ENCODE results near the gene DAB2. TPM values are rescaled to one million over a fixed set of nuclear protein-coding genes. Genes with fewer than 3 reads are reported as not detected.

Gene DAB2
- total and polyA plus RNA-seq, 2 experiments from 2014 or later = 8.7 to 11.4 TPM

DNA sequence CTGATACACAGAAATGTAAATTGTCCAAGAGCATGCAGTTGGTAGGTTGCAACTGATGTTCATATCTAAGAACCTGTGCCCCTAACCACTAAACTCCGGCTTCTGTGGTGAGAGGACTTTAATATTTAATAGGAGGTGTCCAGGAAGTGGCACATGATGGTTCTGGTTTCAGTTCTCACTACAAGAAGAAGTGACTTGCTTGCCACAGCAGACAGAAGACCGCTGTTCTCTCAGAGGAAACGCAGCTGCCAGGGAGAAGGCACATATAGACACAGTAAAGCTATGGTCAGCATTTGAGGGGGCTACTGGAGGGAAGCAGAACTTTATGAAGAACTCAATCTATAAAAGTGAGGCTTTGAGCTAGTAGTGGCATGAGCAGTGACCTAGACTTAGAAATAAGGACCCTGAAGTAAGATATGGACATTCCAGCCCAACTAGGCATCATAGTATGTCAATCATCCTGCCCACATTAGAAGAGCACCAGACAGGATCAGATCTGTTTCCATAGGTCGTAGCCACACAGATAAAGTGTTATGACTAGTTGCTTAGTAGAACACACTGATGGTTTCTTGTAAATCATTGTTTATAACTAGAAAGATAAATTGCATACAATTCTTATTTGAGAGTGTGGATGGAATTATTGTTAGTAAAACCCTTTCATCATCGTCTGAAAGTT is 36.4 kb upstream of the DAB2 start:
- Histone ChIP-seq H3K4me1 (ENCODE audit: low read depth) (no peaks in the 10 kb centered on the region), H3K9me3 (ENCODE audit: low read depth) (no peaks in the 10 kb centered on the region), H3K36me3 (no peaks in the 10 kb centered on the region), H3K27me3 (no peaks in the 10 kb centered on the region), H3K27ac (no peak overlapping the region), H3K4me3 (no peak overlapping the region)
- no peak for DNase-seq (ENCODE audit: low read depth in 1 of 2, low spot score in 1 of 2)
- TF ChIP-seq, protein P1, sequence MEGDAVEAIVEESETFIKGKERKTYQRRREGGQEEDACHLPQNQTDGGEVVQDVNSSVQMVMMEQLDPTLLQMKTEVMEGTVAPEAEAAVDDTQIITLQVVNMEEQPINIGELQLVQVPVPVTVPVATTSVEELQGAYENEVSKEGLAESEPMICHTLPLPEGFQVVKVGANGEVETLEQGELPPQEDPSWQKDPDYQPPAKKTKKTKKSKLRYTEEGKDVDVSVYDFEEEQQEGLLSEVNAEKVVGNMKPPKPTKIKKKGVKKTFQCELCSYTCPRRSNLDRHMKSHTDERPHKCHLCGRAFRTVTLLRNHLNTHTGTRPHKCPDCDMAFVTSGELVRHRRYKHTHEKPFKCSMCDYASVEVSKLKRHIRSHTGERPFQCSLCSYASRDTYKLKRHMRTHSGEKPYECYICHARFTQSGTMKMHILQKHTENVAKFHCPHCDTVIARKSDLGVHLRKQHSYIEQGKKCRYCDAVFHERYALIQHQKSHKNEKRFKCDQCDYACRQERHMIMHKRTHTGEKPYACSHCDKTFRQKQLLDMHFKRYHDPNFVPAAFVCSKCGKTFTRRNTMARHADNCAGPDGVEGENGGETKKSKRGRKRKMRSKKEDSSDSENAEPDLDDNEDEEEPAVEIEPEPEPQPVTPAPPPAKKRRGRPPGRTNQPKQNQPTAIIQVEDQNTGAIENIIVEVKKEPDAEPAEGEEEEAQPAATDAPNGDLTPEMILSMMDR (IDR thresholded peaks at IDR 0.05; ENCODE audit: low read depth, low read length) = no peak

DNA sequence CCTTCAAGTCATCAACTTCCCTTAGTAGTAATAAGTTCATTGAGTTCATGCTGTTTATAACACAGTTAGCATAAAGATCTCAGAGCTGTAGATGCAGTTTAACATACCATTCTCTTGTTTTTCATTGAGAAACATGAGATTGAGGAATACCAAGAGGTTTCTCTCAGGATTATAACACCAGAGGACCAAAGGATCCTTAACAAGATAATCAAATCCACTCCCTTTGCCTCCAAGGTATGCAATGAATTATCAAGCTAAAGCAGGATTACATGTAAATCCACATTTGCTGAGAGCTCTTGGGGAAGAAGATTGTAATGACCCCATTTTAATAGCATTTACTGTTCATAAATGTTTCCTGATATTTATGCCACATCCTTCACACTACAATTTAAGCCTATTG is 35.1 kb upstream of the DAB2 start:
- Histone ChIP-seq H3K4me3 (no peak overlapping the region), H3K36me3 (no peaks in the 10 kb centered on the region), H3K9me3 (ENCODE audit: low read depth) (no peaks in the 10 kb centered on the region), H3K4me1 (ENCODE audit: low read depth) (no peaks in the 10 kb centered on the region), H3K27me3 (no peaks in the 10 kb centered on the region), H3K27ac (no peak overlapping the region)
- TF ChIP-seq, protein P1 (IDR thresholded peaks at IDR 0.05; ENCODE audit: low read depth, low read length) = no peak
- DNase-seq (ENCODE audit: low read depth in 1 of 2, low spot score in 1 of 2) = no peak

DNA sequence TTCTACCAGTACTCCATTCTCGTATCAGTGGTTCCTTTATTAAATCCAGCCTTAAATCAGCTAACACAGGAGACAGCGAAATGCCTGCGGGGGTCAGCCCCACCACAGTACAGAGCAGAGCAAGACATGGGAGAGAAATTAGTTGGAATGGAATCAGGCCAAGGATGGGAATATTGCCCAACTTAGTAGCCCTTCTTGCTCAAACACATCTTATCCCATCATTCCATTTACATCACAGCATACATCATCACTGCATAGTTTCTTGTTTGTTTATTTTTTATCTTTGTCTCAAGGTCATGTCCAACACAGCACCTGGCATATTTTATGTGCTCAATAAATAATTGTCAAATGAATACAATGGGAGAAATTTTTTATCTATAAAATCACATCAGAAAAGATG is 34.3 kb upstream of the DAB2 start:
- TF ChIP-seq, protein P1 (IDR thresholded peaks at IDR 0.05; ENCODE audit: low read depth, low read length) = no peak
- no peaks in the 10 kb centered on the region for H3K27me3 ChIP-seq
- peak in 1 of 2 donors; percentile 82 for DNase-seq (ENCODE audit: low read depth in 1 of 2, low spot score in 1 of 2)
- no peaks in the 10 kb centered on the region for H3K36me3 ChIP-seq
- H3K4me1 ChIP-seq (ENCODE audit: low read depth) = no peaks in the 10 kb centered on the region
- H3K9me3 ChIP-seq (ENCODE audit: low read depth) = no peaks in the 10 kb centered on the region
- H3K27ac ChIP-seq = no peak overlapping the region
- no peak overlapping the region for H3K4me3 ChIP-seq

DNA sequence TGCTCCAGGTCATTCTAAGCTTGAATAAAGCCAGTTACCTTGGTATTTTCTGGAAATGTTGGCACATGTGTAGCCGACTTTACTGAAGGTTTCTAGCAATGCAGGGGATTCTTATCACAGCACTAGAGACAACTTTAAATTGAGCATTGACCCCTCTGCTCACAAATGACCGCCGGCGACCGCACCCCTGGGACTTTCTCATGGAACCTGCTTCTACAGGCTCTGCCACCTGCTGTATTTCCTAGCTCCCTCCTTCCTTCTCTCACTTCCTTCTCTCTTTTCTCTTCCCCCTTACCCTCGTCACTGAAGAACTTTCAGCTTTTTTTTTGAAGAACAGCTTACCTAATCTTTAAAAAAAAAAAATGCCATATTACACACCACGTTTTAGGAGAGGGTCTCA is 30.9 kb upstream of the DAB2 start:
- TF ChIP-seq, protein P1 (IDR thresholded peaks at IDR 0.05; ENCODE audit: low read depth, low read length) = no peak

DNA sequence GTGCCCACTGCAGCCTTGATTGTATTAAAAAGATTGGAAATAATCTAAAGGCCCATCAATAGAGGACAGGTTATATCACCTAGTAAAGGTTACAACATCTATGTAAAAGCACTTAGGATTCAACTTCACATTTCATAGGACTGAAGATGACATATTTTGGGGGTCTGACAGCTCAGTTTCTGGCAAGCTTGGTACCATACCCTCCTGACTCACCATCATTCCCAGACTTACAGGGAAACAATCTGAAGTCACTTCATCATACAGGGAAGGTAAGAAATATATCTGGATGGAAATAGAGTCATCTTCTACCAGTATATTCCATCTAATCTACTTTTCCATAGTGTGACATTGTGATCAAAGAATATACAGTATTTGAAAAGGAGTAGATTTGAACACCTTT is 28.8 kb upstream of the DAB2 start:
- Histone ChIP-seq H3K27me3 (no peaks in the 10 kb centered on the region), H3K36me3 (no peaks in the 10 kb centered on the region), H3K27ac (no peak overlapping the region), H3K4me3 (no peak overlapping the region), H3K4me1 (ENCODE audit: low read depth) (no peaks in the 10 kb centered on the region), H3K9me3 (ENCODE audit: low read depth) (no peaks in the 10 kb centered on the region)
- TF ChIP-seq, protein P1 (IDR thresholded peaks at IDR 0.05; ENCODE audit: low read depth, low read length) = no peak
- no peak for DNase-seq (ENCODE audit: low read depth in 1 of 2, low spot score in 1 of 2)

More for the DNA sequence above, 30.9 kb upstream of the DAB2 start:
- Histone ChIP-seq H3K27ac (no peak overlapping the region), H3K27me3 (no peaks in the 10 kb centered on the region), H3K4me1 (ENCODE audit: low read depth) (no peaks in the 10 kb centered on the region), H3K4me3 (no peak overlapping the region), H3K9me3 (ENCODE audit: low read depth) (no peaks in the 10 kb centered on the region), H3K36me3 (no peaks in the 10 kb centered on the region)
- no peak for DNase-seq (ENCODE audit: low read depth in 1 of 2, low spot score in 1 of 2)
